ENCODE data around the gene GNAQ. TPM values are rescaled to one million over a fixed set of nuclear protein-coding genes. Genes with fewer than 3 reads are reported as not detected.

The GNAQ gene
- total and polyA plus RNA-seq, 2 experiments from 2014 or later, result 21.1 to 43.1 TPM

- ATAC-seq, result peak; percentile 87
- peak; percentile 59; the same call in 1 of the 2 replicates for TF ChIP-seq ZNF462 (CRISPR knock-in tag; IDR thresholded peaks at IDR 0.05)
- TF ChIP-seq EZH2phosphoT487 (IDR thresholded peaks at IDR 0.05; ENCODE audit: unreplicated experiment), result no peak
- DNase-seq (ENCODE audit: low spot score), result no peak
- Mint-ChIP-seq H3K9me3 (no peaks in the 10 kb centered on the region), H3K27ac (no peak overlapping the region; the same call in 1 of the 2 replicates), H3K4me3 (no peak overlapping the region), H3K36me3 (ENCODE audit: low read depth) (0 out of 3 replicates have a peak, but pooled peaks cover 2% of the 10 kb centered on the region), H3K4me1 (peaks cover 19% of the 10 kb centered on the region), H3K27me3 (ENCODE audit: insufficient read depth, low read depth, poor library complexity) (no peaks in the 10 kb centered on the region)
- H3K36me3 ChIP-seq (ENCODE audit: insufficient read depth), result 0 out of 2 replicates have a peak, but pooled peaks cover 4% of the 10 kb centered on the region
- H3K27ac ChIP-seq (ENCODE audit: low read depth), result no peak overlapping the region
- no peak overlapping the region for H3K4me2 ChIP-seq
- H3K9me2 ChIP-seq (ENCODE audit: insufficient read depth), result 0 out of 2 replicates have a peak, but pooled peaks cover 4% of the 10 kb centered on the region
- H3K27me3 ChIP-seq (ENCODE audit: insufficient read depth), result no peaks in the 10 kb centered on the region
- no peaks in the 10 kb centered on the region for H3F3A ChIP-seq (replicated peaks; ENCODE audit: low read depth)
- no peak overlapping the region for H2AFZ ChIP-seq
- peaks cover 14% of the 10 kb centered on the region for H3K4me1 ChIP-seq (ENCODE audit: insufficient read depth)
- no peaks in the 10 kb centered on the region; the same call in none of the 2 replicates for H4K20me1 ChIP-seq (replicated peaks; ENCODE audit: insufficient read depth)
- H3K4me3 ChIP-seq, result no peak overlapping the region
- H3K79me2 ChIP-seq (replicated peaks; ENCODE audit: insufficient read depth), result peaks cover 8% of the 10 kb centered on the region; the same call in 1 of the 2 replicates
Measured at GRCh38 chr9:77892171-77892570, 139.4 kb downstream of the GNAQ start.

DNA sequence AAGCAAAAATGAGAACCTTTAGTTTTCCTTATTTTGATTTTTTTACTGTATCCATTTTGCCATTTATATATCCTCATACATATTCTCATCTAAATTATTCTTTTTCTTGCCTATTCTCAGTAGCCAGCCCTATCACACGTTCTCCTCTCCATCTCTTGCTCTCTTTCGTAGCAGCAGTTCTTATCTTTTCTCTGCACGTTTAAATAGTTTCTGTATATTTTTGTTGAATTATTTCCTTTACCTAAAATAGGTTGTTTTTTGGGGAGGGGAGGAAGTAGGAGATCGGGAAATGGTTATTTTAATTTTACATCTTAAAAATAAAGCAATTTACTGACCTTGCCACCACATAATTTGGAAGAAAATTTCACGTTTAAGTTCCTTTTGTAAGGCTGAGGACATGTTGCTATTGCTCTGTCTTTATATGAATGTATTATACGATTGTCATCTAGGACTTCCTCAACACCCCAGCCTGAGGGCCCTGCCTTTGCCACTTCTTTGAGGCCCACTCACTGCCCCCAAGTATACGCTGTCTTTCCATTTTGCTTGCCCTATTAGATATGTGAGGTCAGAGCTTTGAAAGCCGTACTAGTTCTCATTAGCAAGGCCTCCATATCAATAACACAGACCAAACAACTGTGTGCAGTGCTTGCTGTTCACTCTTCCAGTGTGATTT lies 140.3 kb downstream of the GNAQ start:
- Histone ChIP-seq H4K20me1 (replicated peaks; ENCODE audit: insufficient read depth) (no peaks in the 10 kb centered on the region; the same call in none of the 2 replicates), H3K27me3 (ENCODE audit: insufficient read depth) (no peaks in the 10 kb centered on the region), H3K4me3 (no peak overlapping the region), H3K27ac (ENCODE audit: low read depth) (no peak overlapping the region), H3K4me2 (no peak overlapping the region), H3F3A (replicated peaks; ENCODE audit: low read depth) (no peaks in the 10 kb centered on the region), H3K79me2 (replicated peaks; ENCODE audit: insufficient read depth) (peaks cover 8% of the 10 kb centered on the region; the same call in 1 of the 2 replicates), H3K4me1 (ENCODE audit: insufficient read depth) (peaks cover 14% of the 10 kb centered on the region), H3K36me3 (ENCODE audit: insufficient read depth) (0 out of 2 replicates have a peak, but pooled peaks cover 4% of the 10 kb centered on the region), H3K9me2 (ENCODE audit: insufficient read depth) (0 out of 2 replicates have a peak, but pooled peaks cover 4% of the 10 kb centered on the region), H2AFZ (no peak overlapping the region)
- DNase-seq (ENCODE audit: low spot score) (no peak), ATAC-seq (no peak)
- H3K4me3 Mint-ChIP-seq, result no peak overlapping the region
- H3K27ac Mint-ChIP-seq, result no peak overlapping the region
- no peaks in the 10 kb centered on the region for H3K27me3 Mint-ChIP-seq (ENCODE audit: insufficient read depth, low read depth, poor library complexity)
- 0 out of 3 replicates have a peak, but pooled peaks cover 2% of the 10 kb centered on the region for H3K36me3 Mint-ChIP-seq (ENCODE audit: low read depth)
- H3K9me3 Mint-ChIP-seq, result no peaks in the 10 kb centered on the region
- H3K4me1 Mint-ChIP-seq, result peaks cover 18% of the 10 kb centered on the region
- TF ChIP-seq EZH2 (IDR thresholded peaks at IDR 0.05; ENCODE audit: low read depth, unreplicated experiment), result no peak
- TF ChIP-seq ZNF331 (CRISPR knock-in tag; IDR thresholded peaks at IDR 0.05; ENCODE audit: low read depth), result no peak
- TF ChIP-seq CREB1 (CRISPR knock-in tag; IDR thresholded peaks at IDR 0.05; ENCODE audit: low read depth), result no peak
- TF ChIP-seq JUNB (IDR thresholded peaks at IDR 0.05; ENCODE audit: unreplicated experiment), result no peak
- no peak for TF ChIP-seq STAT1 (IDR thresholded peaks at IDR 0.05; ENCODE audit: unreplicated experiment)
- TF ChIP-seq POLR2AphosphoS5 (IDR thresholded peaks at IDR 0.05; ENCODE audit: low read depth), result no peak
- no peak for TF ChIP-seq EZH2phosphoT487 (IDR thresholded peaks at IDR 0.05; ENCODE audit: unreplicated experiment)
